ENCODE data around the gene ATP5MK. TPM values are rescaled to one million over a fixed set of nuclear protein-coding genes. Genes with fewer than 3 reads are reported as not detected.

Gene ATP5MK
- 308 and 411 TPM in 2 replicates for total RNA-seq

GRCh38 chr10:103396067-103396788, at the start of gene ATP5MK, which contains the start of gene PDCD11:
ATP5MK (minus strand) TSS chr10:103396475; CDS start chr10:103392457, 4,018 bp downstream.
PDCD11 (plus strand) TSS chr10:103396626; CDS start chr10:103398427, 1,801 bp downstream.

GRCh38 chr10:103367782-103368518, 28.3 kb downstream of the ATP5MK start, which contains the start of gene TAF5:
TAF5 (plus strand) TSS chr10:103367976; CDS start chr10:103367990, 14 bp downstream.

GRCh38 chr10:103350517-103351260, 45.6 kb downstream of the ATP5MK start, which contains the start of gene PCGF6:
PCGF6 (minus strand) TSS chr10:103351140; CDS start chr10:103351066, 74 bp downstream.

Other genes starting within 250 kb of the ATP5MK start
- 34.1 and 52.1 TPM in 2 replicates for gene NT5C2, start 203.2 kb downstream of the ATP5MK start, total RNA-seq
- gene RPEL1, start 150.6 kb downstream of the ATP5MK start, total RNA-seq, result 0.32 TPM in 1 of 2 replicates, not detected in the other
- gene INA, start 119.3 kb downstream of the ATP5MK start, total RNA-seq, result under 0.01 and 0.15 TPM in 2 replicates
- gene PCGF6, start 45.3 kb downstream of the ATP5MK start, total RNA-seq, result 14.9 and 27.1 TPM in 2 replicates
- 3.9 and 8.4 TPM in 2 replicates for gene TAF5, start 28.5 kb downstream of the ATP5MK start, total RNA-seq
- 42.9 and 50.0 TPM in 2 replicates for gene PDCD11, start 151 bp upstream of the ATP5MK start, total RNA-seq
- gene CALHM2, start 55.9 kb upstream of the ATP5MK start, total RNA-seq, result 6.8 and 9.9 TPM in 2 replicates
- not detected in 2 replicates for gene CALHM1, start 62.4 kb upstream of the ATP5MK start, total RNA-seq
- not detected in 2 replicates for gene CALHM3, start 82.8 kb upstream of the ATP5MK start, total RNA-seq
- gene NEURL1, start 97.2 kb upstream of the ATP5MK start, total RNA-seq, result under 0.01 and 0.15 TPM in 2 replicates